ENCODE measurements around the gene TRIM16.
"Not testable (repeated sequence)": the region's sequence is repeated elsewhere in the genome, so short reads cannot be mapped to it uniquely, and the experiment has no call there.

The TRIM16 gene

GRCh38 chr17:15657868-15658267 lies 26.2 kb downstream of the TRIM16 start:
- DNase-seq, result no peak

GRCh38 chr17:15654886-15655561 lies 29.1 kb downstream of the TRIM16 start:
- no peak for DNase-seq

DNA sequence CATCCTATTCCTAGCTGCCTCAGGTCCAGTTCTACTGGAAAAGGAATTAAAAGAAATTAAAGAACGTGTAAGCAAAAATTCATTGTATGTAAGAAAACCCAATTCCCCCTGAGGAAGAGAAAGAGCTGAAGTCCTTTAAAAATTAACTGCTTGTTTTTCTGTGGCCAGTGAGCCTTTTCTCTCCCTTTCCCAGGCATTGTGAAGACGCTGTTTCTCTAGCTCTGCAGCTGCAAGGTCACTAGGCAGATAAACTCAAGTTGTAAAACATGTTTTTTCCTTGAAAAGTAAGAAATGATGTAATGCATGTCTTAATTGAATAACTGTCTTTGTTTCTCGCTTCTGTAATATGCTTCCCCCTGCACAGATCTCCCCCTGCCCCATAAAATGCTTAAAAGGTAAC lies 29.7 kb downstream of the TRIM16 start:
- DNase-seq, result not testable (repeated sequence)

DNA sequence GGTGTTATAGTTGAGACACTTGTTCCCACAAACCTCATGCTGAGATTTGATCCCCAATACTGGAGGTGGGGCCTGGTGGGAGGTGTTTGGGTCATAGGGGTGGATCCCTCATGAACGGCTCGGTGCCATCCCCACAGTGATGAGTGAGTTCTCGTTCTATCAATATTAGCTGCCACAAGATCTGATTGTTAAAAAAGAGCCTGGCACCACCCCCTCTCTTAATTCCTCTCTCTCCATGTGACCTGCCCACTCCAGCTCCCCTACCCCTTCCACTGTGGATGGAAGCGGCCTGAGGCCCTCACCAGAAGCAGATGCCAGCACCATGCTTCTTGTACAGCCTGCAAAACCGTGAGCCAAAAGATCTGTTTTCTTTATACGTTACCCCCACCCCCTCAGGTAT lies 31.2 kb downstream of the TRIM16 start:
- no peak for DNase-seq

- peak; percentile 81 for DNase-seq
Observed at GRCh38 chr17:15651583-15652110, 32.5 kb downstream of the TRIM16 start.

DNA sequence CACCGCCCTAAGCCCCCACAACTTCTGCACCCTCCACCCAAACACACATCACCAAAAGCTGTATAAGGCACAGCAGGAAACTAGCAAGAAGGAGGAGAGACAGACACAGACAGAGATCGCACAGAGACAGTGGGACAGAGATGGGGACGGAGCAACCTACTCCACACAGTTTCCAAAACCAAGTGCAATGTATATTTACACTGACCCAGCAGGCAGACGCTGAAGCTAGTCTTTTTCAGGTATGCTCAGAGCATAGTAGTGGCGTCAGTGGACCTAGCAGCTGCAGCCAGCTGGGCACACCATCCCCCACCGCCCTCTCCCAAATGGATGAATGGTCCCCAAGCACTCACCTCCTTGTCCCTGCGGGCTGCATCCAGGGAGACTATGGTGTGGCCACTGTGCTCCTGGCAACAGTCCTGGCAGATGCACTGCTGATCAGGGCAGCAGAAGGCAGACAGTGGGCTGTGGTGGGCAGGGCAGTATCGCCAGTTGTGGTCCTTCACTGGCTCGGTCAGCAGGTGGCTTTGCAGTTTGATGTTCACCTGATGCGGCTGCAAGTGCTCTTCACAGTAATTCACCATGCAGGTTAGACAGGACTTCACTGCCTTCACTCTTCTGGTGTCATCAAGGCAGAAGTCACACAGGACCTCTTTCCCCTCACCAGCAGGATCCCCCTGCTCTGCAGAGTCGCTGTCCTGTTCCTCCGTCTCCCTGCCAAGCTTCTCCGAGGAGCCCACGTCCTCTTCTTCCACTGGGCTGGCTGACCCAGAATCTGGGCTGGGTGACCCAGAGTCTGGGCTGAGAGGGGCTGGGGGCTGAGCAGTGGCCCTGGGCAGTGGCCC lies 33.1 kb downstream of the TRIM16 start:
- DNase-seq, result no peak

DNA sequence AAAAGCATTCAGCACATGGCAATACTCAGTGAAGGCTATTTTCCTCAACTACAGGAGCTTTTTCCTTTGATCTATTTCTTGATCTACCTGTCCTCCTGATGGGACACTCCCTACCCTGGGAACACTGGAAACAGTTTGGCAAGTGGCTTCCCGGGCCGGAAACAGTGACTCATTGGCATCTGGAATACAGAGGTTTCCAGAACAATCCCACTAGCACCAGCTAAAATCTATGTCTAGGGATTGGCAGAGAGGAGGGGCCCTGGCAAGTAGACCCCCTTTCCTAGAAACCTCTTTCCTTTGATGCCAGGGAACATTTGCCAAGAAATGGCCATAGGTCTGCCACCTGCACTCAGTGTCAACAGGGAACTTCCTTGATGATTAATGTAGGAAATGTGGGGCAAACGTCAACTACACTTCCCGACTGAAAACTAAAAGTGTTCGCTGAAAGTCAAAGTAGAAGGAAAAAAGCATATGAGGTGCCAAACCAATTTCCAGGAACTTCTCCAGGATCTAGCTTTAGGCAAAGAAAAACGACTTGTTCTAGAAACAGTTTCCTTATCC lies 34.2 kb downstream of the TRIM16 start:
- DNase-seq, result no peak

DNA sequence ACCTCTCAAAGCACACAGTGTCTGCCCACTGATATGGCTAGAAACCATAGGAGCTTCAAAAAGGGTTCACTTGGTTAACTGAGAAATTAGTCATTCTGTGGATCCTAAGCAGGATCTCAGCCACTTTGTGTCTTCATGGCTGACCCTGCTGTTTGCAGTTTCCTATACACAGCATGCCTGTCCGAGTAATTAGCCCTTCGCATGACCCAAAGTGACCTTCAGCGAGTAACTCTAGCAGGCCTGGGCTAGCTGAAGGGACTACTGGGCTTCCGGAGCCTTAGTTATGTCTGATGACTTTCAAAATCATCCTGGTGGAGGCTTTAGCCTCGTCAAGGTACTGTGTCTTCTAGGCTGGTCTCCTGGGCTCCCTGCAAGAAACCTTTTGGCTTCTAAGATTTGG lies 35.7 kb downstream of the TRIM16 start:
- DNase-seq, result no peak

GRCh38 chr17:15645942-15646312 lies 38.2 kb downstream of the TRIM16 start:
- DNase-seq, result peak; percentile 16

DNA sequence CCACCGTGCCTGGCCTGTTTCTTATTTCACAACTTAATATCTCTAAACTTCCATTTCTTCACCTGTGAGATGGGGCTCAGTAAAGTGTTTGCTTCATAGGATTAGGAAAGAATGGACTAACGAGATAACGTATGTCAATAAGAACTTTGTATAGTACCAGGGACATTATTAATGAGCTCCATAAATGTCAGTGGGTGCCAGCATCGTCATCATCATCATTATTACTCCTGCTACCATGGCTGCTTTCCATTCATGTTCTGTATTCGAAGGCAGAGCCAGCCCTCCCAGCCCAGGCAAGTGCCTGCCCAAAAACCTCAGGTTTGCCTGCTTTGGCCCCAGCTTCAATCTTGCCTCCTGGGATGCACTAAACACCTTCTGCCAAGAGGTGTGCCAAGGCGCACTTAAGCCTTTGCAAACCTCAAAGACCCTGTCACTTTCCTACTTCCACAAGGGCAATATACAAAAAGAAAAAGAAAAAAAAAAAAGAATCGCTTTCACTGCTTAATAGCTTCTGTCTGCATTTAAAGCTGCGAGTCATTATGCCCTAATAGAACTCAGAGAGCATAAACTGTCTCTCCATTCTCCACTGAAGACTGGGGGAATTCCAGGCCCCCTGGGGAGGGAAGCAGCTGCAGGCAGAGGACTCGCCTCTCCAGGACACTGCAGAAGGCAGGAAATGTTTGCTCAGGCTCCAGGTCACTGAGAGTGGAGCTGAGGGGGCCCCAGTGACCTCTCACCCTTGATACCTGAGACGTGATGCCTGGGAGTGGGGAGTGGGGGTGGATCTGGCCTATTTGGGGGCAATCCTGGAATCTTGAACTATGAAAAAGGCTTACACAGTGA lies 38.8 kb downstream of the TRIM16 start:
- DNase-seq, result peak; percentile 53

- DNase-seq, result not testable (repeated sequence)
Observed at GRCh38 chr17:15642505-15643251, 41.4 kb downstream of the TRIM16 start.

GRCh38 chr17:15642014-15642413 lies 42.1 kb downstream of the TRIM16 start:
- DNase-seq, result not testable (repeated sequence)

DNA sequence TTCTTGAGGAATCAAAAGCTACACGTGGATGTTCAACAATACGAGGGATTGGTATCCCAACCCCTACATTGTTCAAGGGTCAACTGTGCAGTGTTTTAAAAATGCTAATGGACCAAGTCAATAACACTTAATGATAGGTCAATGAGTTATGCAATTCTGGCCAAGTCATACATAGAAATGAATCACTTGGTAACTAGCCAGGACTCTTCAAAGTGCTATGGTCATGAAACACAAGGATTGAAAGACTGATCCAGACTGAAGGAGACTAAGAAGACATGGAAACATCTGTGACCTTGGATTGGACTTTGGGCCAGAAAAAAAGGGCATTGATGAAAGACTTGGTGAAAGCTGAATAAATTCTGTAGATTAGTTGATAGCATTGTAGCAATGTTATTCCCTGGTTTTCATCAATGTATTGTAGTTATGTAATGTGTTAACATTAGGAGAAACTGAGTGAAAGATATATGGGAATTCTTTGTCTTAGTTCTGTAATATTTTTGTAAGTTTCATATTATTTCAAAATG lies 53.1 kb downstream of the TRIM16 start:
- DNase-seq, result not testable (repeated sequence)

DNA sequence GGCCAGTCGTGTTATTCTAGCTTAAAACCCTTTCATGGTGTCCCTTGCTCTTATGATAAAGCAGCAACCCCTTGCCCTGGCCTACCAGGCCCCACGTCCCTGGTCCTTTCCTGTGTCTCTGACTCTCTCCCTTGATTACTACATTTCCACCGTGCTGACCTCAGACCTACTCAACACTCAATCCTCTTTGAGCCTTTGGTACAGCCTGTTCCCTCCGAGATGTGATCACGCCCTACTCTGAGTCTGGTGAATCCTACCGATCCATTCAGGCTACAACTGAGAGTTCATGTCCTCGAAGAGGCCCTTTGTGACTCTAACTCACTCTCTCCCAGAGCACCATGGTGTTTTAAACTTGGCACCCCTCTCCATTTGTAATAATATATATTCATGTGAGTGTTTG lies 54.1 kb downstream of the TRIM16 start:
- not testable (repeated sequence) for DNase-seq

DNA sequence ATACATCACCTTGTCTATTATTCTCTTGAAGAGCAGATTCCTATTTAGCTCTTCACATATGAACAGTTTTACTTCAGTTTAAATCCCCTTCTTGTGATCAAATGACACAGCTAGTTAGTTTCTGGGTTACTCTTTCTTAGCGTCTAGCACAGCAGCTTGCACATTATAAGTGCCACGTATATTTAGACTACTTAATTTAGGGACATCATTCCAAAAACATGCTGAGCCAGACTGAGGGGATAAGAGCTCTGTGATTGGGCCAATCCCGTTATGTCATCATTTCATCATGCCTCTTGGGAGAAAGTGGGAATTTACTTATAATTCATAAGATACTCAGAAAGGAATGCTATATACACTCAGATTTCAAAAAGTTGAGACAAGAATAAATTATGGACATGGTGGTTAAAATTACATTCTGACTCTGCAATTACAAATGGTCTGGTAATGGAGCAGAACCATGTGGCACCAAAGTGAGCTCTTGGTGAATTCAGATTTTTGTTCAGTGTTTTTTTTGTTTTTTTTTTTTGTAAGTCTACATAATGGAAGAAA lies 60.4 kb downstream of the TRIM16 start:
- DNase-seq, result peak; percentile 35

DNA sequence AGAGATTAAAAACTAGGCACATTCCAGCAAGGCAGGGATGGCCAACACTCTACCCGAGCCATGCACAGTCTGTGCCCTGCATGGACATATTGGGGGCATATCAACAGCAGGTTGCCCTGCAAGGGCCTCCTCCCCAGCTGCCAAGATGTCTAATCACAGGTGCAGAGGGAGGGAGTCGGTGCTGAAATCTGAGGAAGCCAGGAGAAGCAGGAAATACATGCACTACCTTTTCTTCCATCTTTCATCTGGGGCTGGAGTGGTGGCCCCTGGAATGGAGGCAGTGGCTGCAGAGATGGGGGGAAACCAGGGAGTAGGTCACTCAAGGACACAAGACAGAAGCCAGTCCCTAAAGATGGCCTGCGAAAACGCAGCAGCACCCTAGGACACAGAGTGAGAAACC lies 60.9 kb downstream of the TRIM16 start:
- DNase-seq, result peak; percentile 38

GRCh38 chr17:15622124-15622523 lies 62.0 kb downstream of the TRIM16 start:
- not testable (repeated sequence) for DNase-seq

- DNase-seq, result not testable (repeated sequence)
Observed at GRCh38 chr17:15619331-15620058, 64.6 kb downstream of the TRIM16 start, which contains the start of gene FBXW10B. FBXW10B (minus strand) TSS chr17:15619704; CDS start chr17:15619512, 192 bp downstream.

GRCh38 chr17:15616828-15617227 lies 67.3 kb downstream of the TRIM16 start:
- not testable (repeated sequence) for DNase-seq

DNA sequence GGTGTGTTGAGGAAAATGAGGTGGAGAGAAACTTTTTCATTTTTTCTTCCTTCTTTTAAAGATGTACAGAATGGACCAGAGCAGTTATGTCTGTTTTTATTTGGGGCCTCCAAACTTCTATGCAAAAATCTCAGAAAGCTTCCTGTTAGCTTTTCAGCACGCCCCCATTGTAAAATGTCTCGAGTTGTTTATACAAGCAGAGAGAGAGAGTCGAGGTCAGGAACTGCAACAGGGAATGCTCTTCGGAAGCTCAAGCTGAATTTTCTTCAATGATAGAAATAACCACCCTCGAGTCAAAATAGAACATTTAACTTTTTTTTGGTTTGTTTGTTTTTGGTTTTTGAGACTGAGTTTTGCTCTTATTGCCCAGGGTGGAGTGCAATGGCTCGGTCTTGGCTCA lies 68.3 kb downstream of the TRIM16 start:
- not testable (repeated sequence) for DNase-seq

- not testable (repeated sequence) for DNase-seq
Observed at GRCh38 chr17:15613111-15613510, 71.0 kb downstream of the TRIM16 start.

Measured in NCI-H2171 treated with DMSO at 0.1 percent for 48 hours (cell line).